ENCODE measurements around the gene TMEM26.
"Not testable (repeated sequence)": the region's sequence is repeated elsewhere in the genome, so short reads cannot be mapped to it uniquely, and the experiment has no call there.

Gene TMEM26

DNA sequence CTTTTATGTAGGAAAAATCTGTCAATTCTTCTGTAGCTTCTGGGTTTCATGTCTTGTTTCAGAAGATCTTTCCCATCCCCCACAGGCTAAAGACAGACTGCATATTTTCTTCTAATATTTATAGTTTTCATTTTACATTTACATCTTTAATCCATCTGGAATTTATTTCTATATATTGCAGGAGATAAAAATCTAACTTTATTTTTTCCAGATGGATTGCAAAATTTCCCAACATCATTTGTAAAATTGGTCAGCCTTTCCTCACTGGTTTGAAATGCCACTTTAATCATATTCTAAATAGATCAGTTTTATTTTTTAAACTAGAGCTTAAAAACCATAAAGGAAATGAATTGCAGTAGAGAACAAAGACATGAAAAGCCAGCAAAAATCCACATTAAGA lies 46.9 kb downstream of the TMEM26 start:
- no peak for DNase-seq (ENCODE audit: extremely low read depth in 1 of 2, low read depth in 1 of 2)

DNA sequence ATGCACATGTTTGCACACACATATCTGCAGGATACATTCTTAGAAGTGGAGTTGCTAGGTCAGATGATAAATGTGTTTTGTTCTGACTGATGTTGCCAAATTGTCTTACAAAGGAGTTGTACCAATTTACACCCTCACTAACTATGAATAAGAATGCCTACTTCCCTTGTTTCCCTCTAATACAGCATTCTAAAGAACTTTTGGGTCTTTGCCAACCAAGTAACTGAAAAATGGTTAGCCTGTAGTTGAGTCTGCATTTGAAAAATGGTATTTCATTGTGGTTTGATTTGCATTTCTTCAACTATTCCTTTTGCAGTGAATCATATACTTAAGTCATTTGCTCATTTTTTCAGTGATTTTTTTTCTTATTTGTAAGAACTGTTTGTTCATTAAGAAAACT lies 48.4 kb downstream of the TMEM26 start:
- no peak for DNase-seq (ENCODE audit: extremely low read depth in 1 of 2, low read depth in 1 of 2)

DNA sequence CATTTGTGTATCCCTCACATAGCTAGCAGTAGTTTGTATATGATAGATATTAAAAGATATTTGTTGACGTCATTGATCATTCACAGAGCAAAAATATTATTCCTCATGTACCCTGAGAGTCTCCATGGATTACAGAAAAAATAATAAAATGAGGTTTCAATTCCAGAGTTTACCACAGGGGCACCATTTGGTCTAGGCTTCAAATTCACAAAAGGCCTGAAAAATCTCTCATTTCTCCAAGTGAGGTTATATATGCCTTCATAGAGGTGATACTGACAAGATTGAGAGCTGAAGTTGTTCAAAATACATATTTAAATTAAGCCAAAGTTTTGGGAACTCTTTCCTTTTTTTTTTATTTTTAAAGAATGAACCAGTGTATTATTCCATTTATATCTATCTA lies 52.7 kb downstream of the TMEM26 start:
- no peak for DNase-seq (ENCODE audit: extremely low read depth in 1 of 2, low read depth in 1 of 2)

GRCh38 chr10:61399406-61399805 lies 53.8 kb downstream of the TMEM26 start:
- DNase-seq (ENCODE audit: extremely low read depth in 1 of 2, low read depth in 1 of 2) = no peak

- no peak for DNase-seq (ENCODE audit: extremely low read depth in 1 of 2, low read depth in 1 of 2)
Measured at GRCh38 chr10:61398366-61399129, 54.6 kb downstream of the TMEM26 start.

GRCh38 chr10:61397175-61397986 lies 55.8 kb downstream of the TMEM26 start:
- no peak for DNase-seq (ENCODE audit: extremely low read depth in 1 of 2, low read depth in 1 of 2)

DNA sequence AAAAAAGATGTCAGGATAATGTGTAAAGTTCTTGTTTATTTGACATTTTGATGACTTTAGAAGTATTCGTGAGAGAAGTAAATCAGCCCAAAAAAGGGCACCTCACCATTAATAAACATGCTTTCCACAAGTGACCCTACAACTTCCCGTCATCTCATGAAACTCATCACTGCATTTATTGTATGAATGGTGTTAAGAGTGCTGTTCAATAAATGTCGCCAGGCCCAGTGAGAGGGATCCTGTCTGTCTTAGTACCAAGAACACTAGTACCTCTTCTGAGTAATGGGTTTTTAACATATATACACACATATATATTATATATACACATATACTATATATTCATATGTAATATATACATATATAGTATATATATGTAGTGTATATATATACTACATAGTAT lies 61.9 kb downstream of the TMEM26 start:
- DNase-seq (ENCODE audit: extremely low read depth in 1 of 2, low read depth in 1 of 2) = no peak

GRCh38 chr10:61390851-61391250 lies 62.3 kb downstream of the TMEM26 start:
- DNase-seq (ENCODE audit: extremely low read depth in 1 of 2, low read depth in 1 of 2) = no peak

DNA sequence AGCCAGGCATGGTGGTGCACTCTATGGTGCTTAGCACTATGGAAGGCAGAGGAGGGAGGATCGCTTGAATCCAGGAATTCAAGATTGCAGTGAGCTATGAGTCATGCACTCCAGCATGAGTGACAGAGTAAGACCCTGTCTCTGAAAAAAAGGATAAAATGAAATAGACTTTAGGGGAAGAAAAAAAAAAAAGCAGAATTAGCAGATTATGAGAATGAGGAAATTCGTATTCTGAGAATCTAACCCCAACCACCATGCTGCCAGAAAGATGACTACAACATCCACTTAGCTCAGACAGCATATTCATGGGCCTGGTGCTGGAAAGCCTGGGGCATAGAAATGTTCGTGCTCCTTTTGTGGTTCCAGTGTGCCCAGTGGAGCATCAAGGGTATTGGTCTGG lies 63.3 kb downstream of the TMEM26 start:
- no peak for DNase-seq (ENCODE audit: extremely low read depth in 1 of 2, low read depth in 1 of 2)

- DNase-seq (ENCODE audit: extremely low read depth in 1 of 2, low read depth in 1 of 2) = not testable (repeated sequence)
Measured at GRCh38 chr10:61388986-61389385, 64.2 kb downstream of the TMEM26 start.

- no peak for DNase-seq (ENCODE audit: extremely low read depth in 1 of 2, low read depth in 1 of 2)
Measured at GRCh38 chr10:61385231-61386001, 67.8 kb downstream of the TMEM26 start.

DNA sequence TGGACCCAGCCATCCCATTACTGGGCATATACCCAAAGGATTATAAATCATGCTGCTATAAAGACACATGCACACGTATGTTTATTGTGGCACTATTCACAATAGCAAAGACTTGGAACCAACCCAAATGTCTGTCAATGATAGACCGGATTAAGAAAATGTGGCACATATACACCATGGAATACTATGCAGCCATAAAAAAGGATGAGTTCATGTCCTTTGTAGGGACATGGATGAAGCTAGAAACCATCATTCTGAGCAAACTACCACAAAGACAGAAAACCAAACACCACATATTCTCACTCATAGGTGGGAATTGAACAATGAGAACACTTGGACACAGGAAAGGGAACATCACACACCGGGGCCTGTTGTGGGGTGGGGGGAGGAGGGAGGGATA lies 72.0 kb downstream of the TMEM26 start:
- not testable (repeated sequence) for DNase-seq (ENCODE audit: extremely low read depth in 1 of 2, low read depth in 1 of 2)

DNA sequence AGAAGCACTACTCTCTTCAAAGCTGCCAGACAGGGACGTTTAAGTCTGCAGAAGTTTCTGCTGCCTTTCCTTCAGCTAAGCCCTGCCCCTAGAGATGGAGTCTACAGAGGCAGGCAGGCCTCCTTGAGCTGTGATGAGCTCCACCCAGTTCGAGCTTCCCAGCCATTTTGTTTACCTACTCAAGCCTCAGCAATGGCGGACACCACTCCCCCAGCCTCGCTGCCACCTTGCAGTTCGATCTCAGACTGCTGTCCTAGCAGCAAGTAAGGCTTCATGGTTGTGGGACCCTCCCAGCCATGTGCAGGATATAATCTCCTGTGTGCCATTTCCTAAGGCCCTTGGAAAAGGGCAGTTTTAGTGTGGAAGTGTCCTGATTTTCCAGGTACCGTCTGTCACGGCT lies 74.3 kb downstream of the TMEM26 start:
- no peak for DNase-seq (ENCODE audit: extremely low read depth in 1 of 2, low read depth in 1 of 2)

DNA sequence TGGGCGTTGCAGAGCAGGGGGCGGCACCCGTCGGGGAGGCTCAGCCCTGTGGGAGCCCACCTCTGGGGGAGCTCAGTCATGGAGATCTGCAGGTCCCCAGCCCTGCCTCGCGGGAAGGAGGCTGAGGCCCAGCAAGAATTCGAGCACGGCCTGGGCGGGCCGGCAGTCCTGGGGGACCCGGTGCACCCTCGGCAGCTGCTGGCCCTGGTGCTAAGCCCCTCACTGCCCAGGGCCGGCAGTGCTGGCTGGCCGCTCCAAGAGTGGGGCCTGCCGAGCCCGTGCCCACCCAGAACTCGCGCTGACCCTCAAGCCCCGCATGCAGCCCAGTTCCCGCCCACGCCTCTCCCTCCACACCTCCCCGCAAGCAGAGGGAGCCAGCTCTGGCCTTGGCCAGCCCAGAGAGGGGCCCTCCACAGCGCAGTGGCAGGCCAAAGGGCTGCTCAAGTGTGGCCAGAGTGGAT lies 76.2 kb downstream of the TMEM26 start:
- no peak for DNase-seq (ENCODE audit: extremely low read depth in 1 of 2, low read depth in 1 of 2)

GRCh38 chr10:61376377-61376776 lies 76.8 kb downstream of the TMEM26 start:
- no peak for DNase-seq (ENCODE audit: extremely low read depth in 1 of 2, low read depth in 1 of 2)

DNA sequence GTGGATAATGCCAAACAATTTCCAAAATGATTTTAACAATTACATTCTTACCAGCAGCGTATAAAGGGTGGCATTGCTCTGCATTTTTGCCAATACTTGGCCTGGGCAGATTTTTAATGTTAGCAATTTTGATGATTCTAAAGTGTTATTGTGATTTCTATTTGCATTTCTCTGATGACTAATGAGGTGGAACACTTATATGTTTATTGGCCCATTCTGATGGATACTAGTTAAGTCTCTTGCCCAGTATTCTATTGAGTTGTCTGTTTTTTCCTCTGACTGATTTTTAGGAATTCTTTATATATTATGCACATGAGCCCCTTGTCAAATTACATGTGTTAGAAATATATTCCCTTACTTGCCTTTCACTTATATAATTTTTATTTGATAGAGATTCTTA lies 86.8 kb downstream of the TMEM26 start:
- no peak for DNase-seq (ENCODE audit: extremely low read depth in 1 of 2, low read depth in 1 of 2)

DNA sequence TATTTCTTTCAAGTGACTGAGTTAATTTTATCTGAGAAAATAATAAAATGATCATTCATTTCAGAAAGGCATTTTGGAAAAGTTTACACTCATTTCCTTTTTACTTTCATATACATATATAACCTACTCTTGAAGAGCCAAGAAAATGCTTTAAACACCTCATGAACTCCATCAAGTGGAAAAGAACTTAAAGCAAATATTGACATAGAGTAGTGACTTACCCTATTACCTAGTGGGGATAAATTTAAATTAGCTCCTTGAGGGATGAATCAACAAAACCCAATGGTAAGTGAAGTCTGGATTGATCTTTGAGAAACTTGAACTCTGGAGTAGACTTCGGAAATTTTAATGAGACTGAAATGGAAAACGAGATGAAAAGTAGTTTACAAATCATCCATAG lies 88.6 kb downstream of the TMEM26 start:
- DNase-seq (ENCODE audit: extremely low read depth in 1 of 2, low read depth in 1 of 2) = no peak

GRCh38 chr10:61363006-61363405 lies 90.2 kb downstream of the TMEM26 start:
- no peak for DNase-seq (ENCODE audit: extremely low read depth in 1 of 2, low read depth in 1 of 2)

DNA sequence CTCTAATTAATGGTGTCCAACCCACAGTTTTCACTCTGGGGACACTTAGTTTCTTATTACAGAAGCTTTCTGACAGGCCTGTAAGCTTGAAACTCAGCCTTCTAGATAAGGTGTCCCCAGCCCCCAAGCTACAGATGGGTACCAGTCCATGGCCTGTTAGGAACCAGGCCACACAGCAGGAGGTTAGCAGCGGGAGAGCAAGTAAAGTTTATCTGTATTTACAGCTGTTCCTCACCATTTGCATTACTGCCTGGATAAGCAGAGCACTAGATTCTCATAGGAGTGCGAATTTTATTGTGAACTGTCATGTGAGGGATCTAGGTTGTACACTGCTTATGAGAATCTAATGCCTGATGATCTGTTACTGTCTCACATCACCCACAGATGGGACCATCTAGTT lies 93.7 kb downstream of the TMEM26 start:
- no peak for DNase-seq (ENCODE audit: extremely low read depth in 1 of 2, low read depth in 1 of 2)

DNA sequence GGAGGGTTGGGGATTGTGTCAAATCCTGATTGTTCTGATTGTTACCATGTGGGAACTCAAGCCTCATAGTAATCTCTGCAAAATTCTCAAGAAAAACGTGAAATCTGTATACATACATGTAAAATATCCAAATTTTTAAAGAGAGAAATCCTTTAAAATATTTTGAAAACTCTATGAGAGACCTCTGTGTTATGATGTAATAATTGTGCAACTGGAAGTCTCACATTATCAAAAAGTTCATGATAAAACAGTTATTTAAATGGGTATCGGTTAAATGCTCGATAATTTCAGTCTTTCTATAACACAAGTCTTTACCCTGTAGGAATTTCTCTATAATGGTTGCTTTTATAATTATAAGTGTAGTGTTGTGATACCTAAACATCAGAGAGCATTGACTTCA lies 95.5 kb downstream of the TMEM26 start:
- DNase-seq (ENCODE audit: extremely low read depth in 1 of 2, low read depth in 1 of 2) = no peak

Measured in stimulated activated CD8-positive, alpha-beta memory T cell treated with anti-CD3 and anti-CD28 coated beads, Interleukin-7, amount 100 ng/mL, for 48 hours (primary cell).